ENCODE results near the gene C1orf21.
A peak's percentile ranks its signal among the peaks of the same experiment; 100 is the strongest.

The C1orf21 gene

DNA sequence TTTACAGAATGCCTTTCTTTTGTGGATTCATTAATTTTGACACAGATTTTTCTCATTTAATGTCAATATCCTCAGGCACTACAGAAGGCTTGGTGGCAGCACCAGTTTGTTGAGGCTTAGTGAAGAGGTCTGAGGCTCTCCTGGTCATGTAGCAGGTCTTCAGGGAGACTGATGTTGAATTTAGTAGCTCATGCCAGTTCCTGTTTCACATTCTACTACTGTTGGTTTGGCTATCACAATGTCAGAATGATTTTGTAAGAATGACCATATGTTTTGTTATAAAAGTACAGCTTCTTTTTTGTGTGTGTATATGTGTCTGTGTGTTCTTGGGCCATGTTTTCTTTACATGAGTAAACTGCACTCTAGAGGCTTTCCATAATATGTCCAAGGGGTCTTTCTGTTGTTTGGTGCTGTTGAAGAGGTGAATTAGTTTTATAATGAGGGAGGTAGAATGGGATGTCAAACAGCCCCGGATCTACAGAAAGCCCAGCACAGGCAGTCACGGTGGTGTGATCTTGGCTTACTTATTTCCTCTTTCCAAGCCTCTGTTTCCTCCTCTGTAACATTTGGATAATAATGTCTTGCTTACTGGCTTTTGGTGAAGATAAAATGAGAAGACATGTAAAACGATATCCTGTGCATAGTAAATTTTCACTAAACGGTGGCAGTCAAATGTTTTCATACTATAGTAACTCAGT lies 32.0 kb downstream of the C1orf21 start:
- no peak overlapping the region for H3K9ac ChIP-seq (ENCODE audit: low read depth, low read length)
- H3K36me3 ChIP-seq (ENCODE audit: insufficient read depth, low read depth, low read length), result no peaks in the 10 kb centered on the region
- H3K27me3 ChIP-seq (ENCODE audit: insufficient read depth, low read length), result no peaks in the 10 kb centered on the region
- no peak overlapping the region for H3K27ac ChIP-seq (ENCODE audit: low read length)
- no peak overlapping the region for H3K4me3 ChIP-seq (ENCODE audit: low read length)
- no peaks in the 10 kb centered on the region for H3K9me3 ChIP-seq (ENCODE audit: insufficient read depth, low read depth, low read length)
- H3K4me1 ChIP-seq (ENCODE audit: insufficient read depth, low read length), result peaks cover 23% of the 10 kb centered on the region; the same call in 1 of the 2 replicates

DNA sequence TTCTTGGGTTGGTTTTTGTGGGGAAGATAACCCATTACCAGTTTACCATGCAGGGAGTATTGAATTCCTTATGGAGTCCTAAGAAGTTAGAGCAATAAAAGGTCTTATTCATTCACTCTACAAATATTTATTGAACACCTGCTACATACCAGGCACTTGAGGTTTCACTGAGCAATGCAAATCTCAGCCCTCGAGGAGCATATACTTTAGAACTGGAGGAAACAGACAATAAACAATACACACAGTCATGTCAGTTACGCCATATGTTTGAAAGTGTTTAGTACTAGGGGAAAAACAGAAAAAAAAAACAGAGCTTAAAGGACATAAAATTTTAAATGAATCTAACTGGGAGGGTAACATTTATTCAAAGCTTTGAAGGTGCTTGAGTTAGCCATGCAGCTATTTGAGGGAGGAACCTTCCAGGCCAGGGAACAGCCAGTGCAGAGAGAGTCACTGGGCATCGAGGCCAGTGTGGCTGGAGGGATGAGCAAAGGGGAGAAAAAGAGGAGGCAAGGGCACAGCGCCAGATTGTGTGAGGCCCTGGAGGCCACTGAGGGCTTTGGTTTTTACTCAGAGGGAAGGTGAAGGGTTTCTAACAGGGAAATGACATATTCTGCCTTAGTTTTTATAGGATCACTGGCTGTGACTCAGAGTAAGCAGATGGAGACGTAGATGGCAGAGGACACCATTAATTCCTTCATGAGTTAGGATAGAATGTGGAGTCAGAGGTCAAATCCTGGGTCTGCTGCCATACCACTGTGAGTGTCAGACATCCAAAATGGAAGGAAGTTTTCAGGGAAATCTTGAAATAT lies 32.7 kb downstream of the C1orf21 start:
- Histone ChIP-seq H3K9ac (ENCODE audit: low read depth, low read length) (no peak overlapping the region), H3K4me3 (ENCODE audit: low read length) (no peak overlapping the region), H3K27me3 (ENCODE audit: insufficient read depth, low read length) (no peaks in the 10 kb centered on the region), H3K27ac (ENCODE audit: low read length) (no peak overlapping the region), H3K36me3 (ENCODE audit: insufficient read depth, low read depth, low read length) (no peaks in the 10 kb centered on the region), H3K4me1 (ENCODE audit: insufficient read depth, low read length) (peaks cover 23% of the 10 kb centered on the region; the same call in 1 of the 2 replicates), H3K9me3 (ENCODE audit: insufficient read depth, low read depth, low read length) (no peaks in the 10 kb centered on the region)

DNA sequence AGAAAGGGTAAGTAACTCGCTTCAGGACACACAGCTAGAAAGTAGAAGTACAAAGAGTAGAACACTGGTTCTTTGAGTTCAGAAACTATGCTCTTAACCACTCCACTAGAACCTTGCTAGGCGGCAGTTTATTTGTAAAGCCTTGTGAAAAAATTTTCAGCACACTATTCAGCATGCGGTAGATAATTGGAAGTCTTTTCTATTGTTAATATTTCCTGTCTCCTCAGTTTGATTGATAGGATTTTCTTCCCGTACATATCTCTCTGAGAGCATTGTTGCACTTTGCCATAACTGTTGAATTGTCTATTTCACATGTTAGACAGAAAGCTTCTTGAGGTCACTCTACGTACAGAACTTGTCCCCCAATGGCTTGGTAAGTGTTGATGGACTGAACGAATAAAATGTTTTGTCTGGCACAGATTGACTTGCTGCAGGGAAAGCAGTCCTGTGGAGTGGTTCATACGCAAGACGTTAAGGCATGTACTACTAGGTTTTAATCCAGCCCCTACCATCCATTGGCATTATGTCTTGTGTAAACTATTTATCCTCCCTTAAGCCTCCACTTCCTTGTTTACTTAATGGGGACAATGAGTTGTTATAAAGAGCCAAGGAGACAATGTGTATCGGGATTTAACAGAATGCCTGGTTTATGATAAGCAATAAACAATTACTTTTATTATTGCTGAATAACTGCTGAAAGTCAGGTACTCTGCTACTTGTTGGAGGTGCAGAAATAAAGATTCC lies 35.8 kb downstream of the C1orf21 start:
- Histone ChIP-seq H3K36me3 (ENCODE audit: insufficient read depth, low read depth, low read length) (no peaks in the 10 kb centered on the region), H3K9ac (ENCODE audit: low read depth, low read length) (no peak overlapping the region), H3K27me3 (ENCODE audit: insufficient read depth, low read length) (no peaks in the 10 kb centered on the region), H3K9me3 (ENCODE audit: insufficient read depth, low read depth, low read length) (no peaks in the 10 kb centered on the region), H3K27ac (ENCODE audit: low read length) (peak overlapping the region; percentile 26), H3K4me1 (ENCODE audit: insufficient read depth, low read length) (peaks cover 18% of the 10 kb centered on the region; the same call in 1 of the 2 replicates), H3K4me3 (ENCODE audit: low read length) (no peak overlapping the region)

DNA sequence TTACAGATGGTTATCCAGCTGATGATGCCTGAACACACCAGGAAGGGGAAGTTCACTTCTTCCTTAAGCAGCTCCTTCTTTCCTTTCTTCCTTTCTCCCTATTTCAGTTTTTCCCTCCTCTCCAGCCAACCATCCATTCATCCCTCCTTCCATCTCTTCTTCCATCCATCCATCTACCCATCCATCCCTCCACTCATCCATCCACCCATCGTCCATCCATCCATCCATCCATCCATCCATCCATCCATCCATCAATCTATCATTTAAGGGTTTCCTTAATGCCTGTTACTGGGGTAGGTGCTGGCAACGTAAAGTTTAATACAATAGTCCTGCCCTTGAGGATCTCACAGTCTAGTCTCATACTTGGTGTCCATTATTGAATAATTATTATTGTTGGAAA lies 36.8 kb downstream of the C1orf21 start:
- H3K27ac ChIP-seq (ENCODE audit: low read length), result no peak overlapping the region
- H3K9me3 ChIP-seq (ENCODE audit: insufficient read depth, low read depth, low read length), result no peaks in the 10 kb centered on the region
- H3K4me1 ChIP-seq (ENCODE audit: insufficient read depth, low read length), result peaks cover 18% of the 10 kb centered on the region; the same call in 1 of the 2 replicates
- H3K9ac ChIP-seq (ENCODE audit: low read depth, low read length), result no peak overlapping the region
- no peaks in the 10 kb centered on the region for H3K36me3 ChIP-seq (ENCODE audit: insufficient read depth, low read depth, low read length)
- no peak overlapping the region for H3K4me3 ChIP-seq (ENCODE audit: low read length)
- no peaks in the 10 kb centered on the region for H3K27me3 ChIP-seq (ENCODE audit: insufficient read depth, low read length)

- Histone ChIP-seq H3K27ac (ENCODE audit: low read length) (no peak overlapping the region), H3K9me3 (ENCODE audit: insufficient read depth, low read depth, low read length) (no peaks in the 10 kb centered on the region), H3K27me3 (ENCODE audit: insufficient read depth, low read length) (no peaks in the 10 kb centered on the region), H3K9ac (ENCODE audit: low read depth, low read length) (no peak overlapping the region), H3K4me3 (ENCODE audit: low read length) (no peak overlapping the region), H3K4me1 (ENCODE audit: insufficient read depth, low read length) (peaks cover 18% of the 10 kb centered on the region; the same call in 1 of the 2 replicates), H3K36me3 (ENCODE audit: insufficient read depth, low read depth, low read length) (no peaks in the 10 kb centered on the region)
Measured at GRCh38 chr1:184424157-184424556, 37.3 kb downstream of the C1orf21 start.

GRCh38 chr1:184424945-184425344 lies 38.1 kb downstream of the C1orf21 start:
- no peak overlapping the region for H3K4me3 ChIP-seq (ENCODE audit: low read length)
- no peaks in the 10 kb centered on the region for H3K36me3 ChIP-seq (ENCODE audit: insufficient read depth, low read depth, low read length)
- H3K9ac ChIP-seq (ENCODE audit: low read depth, low read length), result no peak overlapping the region
- no peaks in the 10 kb centered on the region for H3K27me3 ChIP-seq (ENCODE audit: insufficient read depth, low read length)
- H3K9me3 ChIP-seq (ENCODE audit: insufficient read depth, low read depth, low read length), result no peaks in the 10 kb centered on the region
- H3K4me1 ChIP-seq (ENCODE audit: insufficient read depth, low read length), result peaks cover 18% of the 10 kb centered on the region; the same call in 1 of the 2 replicates
- no peak overlapping the region for H3K27ac ChIP-seq (ENCODE audit: low read length)

DNA sequence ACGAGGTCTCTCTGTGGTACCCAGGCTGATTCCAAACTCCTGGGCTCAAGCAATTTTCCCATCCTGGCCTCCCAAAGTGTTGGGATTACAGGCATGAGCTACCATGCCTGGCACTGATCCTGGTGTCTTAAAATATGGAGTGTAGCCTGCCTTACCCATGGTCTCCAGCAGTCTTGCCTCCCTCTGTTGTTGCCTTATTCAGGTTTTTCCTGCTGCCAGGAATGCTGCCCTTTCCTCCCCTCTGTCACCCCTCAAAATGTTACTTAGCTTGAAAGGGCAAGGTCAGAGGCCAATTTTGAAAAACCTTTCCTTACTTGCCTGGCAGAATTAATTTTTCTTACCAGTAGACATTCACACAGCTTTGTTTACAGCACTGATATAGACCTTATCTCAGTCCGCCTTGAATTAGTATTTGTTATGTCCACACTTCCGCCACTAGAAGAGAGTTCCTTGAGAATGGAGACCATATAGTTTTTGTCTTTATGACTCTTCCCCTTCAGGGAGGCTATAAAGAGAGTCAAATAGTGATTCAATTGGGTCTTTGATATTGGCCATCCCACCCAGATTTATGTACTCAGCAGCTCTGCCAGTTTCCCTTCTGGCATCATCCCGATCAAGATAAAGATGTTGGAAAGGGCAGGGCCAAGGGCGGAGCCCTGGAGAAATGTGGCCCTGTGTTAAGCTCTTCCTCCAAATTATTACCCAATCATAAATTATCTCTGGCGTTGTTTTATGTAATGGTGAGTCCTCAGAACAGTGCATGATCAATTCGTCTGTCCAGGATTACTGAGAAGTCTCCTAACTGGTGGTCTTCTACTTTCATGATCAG lies 38.8 kb downstream of the C1orf21 start:
- Histone ChIP-seq H3K27me3 (ENCODE audit: insufficient read depth, low read length) (no peaks in the 10 kb centered on the region), H3K4me3 (ENCODE audit: low read length) (no peak overlapping the region; the same call in 1 of the 2 replicates), H3K9me3 (ENCODE audit: insufficient read depth, low read depth, low read length) (no peaks in the 10 kb centered on the region), H3K4me1 (ENCODE audit: insufficient read depth, low read length) (peaks cover 18% of the 10 kb centered on the region; the same call in 1 of the 2 replicates), H3K9ac (ENCODE audit: low read depth, low read length) (no peak overlapping the region), H3K36me3 (ENCODE audit: insufficient read depth, low read depth, low read length) (no peaks in the 10 kb centered on the region), H3K27ac (ENCODE audit: low read length) (no peak overlapping the region)

DNA sequence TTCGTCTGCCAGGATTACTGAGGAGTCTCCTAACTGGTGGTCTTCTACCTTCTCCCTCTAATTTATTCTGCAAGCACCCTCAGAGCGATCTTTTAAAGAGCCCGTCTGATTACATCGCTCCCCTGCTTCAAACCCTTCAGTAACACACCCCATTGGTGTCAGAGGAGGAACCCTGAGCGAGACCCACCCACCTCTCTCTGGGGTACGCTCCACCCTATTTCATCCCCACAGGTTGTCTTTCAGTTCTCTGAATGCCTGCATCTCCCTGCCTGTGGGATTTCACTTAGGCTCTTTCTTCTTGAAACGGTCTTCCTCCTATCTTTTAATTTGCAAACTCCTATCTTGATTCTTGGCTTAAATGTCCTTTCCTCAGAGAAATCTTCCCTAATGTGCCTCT lies 39.4 kb downstream of the C1orf21 start:
- Histone ChIP-seq H3K4me3 (ENCODE audit: low read length) (no peak overlapping the region; the same call in 1 of the 2 replicates), H3K9ac (ENCODE audit: low read depth, low read length) (no peak overlapping the region), H3K9me3 (ENCODE audit: insufficient read depth, low read depth, low read length) (no peaks in the 10 kb centered on the region), H3K27ac (ENCODE audit: low read length) (no peak overlapping the region), H3K27me3 (ENCODE audit: insufficient read depth, low read length) (no peaks in the 10 kb centered on the region), H3K36me3 (ENCODE audit: insufficient read depth, low read depth, low read length) (no peaks in the 10 kb centered on the region), H3K4me1 (ENCODE audit: insufficient read depth, low read length) (peaks cover 18% of the 10 kb centered on the region; the same call in 1 of the 2 replicates)

DNA sequence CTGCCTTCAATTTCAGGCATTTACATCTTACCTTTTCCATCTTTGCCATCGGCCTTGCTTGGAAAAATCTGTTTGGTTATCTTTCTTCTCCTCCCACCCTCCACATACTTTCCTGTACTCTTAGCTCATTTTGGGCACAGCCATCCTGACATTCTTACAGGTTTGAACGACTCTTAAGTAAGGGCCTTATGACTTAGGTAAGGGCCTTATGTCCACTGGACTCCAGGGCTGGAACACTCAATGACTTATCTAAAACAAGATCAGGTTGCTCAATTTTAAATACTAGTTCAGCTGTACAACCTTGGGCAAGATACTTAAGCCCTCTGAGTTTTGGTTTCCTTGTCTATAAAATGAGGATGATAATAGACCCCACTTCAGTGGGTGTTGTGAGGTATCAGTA lies 40.9 kb downstream of the C1orf21 start:
- Histone ChIP-seq H3K27ac (ENCODE audit: low read length) (no peak overlapping the region), H3K4me1 (ENCODE audit: insufficient read depth, low read length) (peaks cover 6% of the 10 kb centered on the region; the same call in 1 of the 2 replicates), H3K36me3 (ENCODE audit: insufficient read depth, low read depth, low read length) (no peaks in the 10 kb centered on the region), H3K9ac (ENCODE audit: low read depth, low read length) (no peak overlapping the region), H3K9me3 (ENCODE audit: insufficient read depth, low read depth, low read length) (no peaks in the 10 kb centered on the region), H3K4me3 (ENCODE audit: low read length) (no peak overlapping the region), H3K27me3 (ENCODE audit: insufficient read depth, low read length) (no peaks in the 10 kb centered on the region)

DNA sequence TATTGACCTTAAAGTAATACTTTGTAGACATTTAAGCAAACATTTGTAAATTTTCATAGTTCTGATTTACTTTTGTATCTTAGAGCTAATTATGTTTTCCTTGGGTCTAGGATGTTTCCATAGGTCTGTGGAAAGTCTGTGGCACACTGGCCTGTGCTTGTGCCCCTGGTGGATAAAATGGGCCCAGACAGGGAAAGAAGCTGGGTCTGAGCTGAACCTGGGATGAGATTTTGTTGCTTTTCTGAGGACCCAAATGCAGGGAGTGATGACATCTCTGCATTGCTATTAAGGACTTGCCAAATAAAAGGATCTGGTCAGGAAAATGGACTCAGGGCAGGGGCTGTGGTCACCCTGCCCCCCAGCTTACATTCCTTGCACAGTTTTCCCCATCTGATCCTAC lies 41.8 kb downstream of the C1orf21 start:
- H3K4me1 ChIP-seq (ENCODE audit: insufficient read depth, low read length), result peaks cover 6% of the 10 kb centered on the region; the same call in 1 of the 2 replicates
- H3K27ac ChIP-seq (ENCODE audit: low read length), result no peak overlapping the region
- H3K36me3 ChIP-seq (ENCODE audit: insufficient read depth, low read depth, low read length), result no peaks in the 10 kb centered on the region
- no peaks in the 10 kb centered on the region for H3K27me3 ChIP-seq (ENCODE audit: insufficient read depth, low read length)
- no peak overlapping the region for H3K4me3 ChIP-seq (ENCODE audit: low read length)
- no peak overlapping the region for H3K9ac ChIP-seq (ENCODE audit: low read depth, low read length)
- H3K9me3 ChIP-seq (ENCODE audit: insufficient read depth, low read depth, low read length), result no peaks in the 10 kb centered on the region

- H3K9ac ChIP-seq (ENCODE audit: low read depth, low read length), result no peak overlapping the region
- no peak overlapping the region for H3K4me3 ChIP-seq (ENCODE audit: low read length)
- H3K27me3 ChIP-seq (ENCODE audit: insufficient read depth, low read length), result no peaks in the 10 kb centered on the region
- peaks cover 6% of the 10 kb centered on the region; the same call in 1 of the 2 replicates for H3K4me1 ChIP-seq (ENCODE audit: insufficient read depth, low read length)
- H3K27ac ChIP-seq (ENCODE audit: low read length), result no peak overlapping the region
- H3K9me3 ChIP-seq (ENCODE audit: insufficient read depth, low read depth, low read length), result no peaks in the 10 kb centered on the region
- H3K36me3 ChIP-seq (ENCODE audit: insufficient read depth, low read depth, low read length), result no peaks in the 10 kb centered on the region
Measured at GRCh38 chr1:184429335-184429734, 42.5 kb downstream of the C1orf21 start.

Measured in iPS-20b (cell line).